GM18519 (cell line): Measurements from ENCODE around the gene OTOG.

ENCODE experiments used
- ATAC-seq: cut with Tn5 transposase; IDR thresholded peaks from one replicate; pipeline ENCODE4 v1.9.1; 2021; ENCODE audit warnings: mild to moderate bottlenecking, moderate library complexity; ENCODE audit not compliant: unreplicated experiment, low FRiP score

Gene OTOG, protein sequence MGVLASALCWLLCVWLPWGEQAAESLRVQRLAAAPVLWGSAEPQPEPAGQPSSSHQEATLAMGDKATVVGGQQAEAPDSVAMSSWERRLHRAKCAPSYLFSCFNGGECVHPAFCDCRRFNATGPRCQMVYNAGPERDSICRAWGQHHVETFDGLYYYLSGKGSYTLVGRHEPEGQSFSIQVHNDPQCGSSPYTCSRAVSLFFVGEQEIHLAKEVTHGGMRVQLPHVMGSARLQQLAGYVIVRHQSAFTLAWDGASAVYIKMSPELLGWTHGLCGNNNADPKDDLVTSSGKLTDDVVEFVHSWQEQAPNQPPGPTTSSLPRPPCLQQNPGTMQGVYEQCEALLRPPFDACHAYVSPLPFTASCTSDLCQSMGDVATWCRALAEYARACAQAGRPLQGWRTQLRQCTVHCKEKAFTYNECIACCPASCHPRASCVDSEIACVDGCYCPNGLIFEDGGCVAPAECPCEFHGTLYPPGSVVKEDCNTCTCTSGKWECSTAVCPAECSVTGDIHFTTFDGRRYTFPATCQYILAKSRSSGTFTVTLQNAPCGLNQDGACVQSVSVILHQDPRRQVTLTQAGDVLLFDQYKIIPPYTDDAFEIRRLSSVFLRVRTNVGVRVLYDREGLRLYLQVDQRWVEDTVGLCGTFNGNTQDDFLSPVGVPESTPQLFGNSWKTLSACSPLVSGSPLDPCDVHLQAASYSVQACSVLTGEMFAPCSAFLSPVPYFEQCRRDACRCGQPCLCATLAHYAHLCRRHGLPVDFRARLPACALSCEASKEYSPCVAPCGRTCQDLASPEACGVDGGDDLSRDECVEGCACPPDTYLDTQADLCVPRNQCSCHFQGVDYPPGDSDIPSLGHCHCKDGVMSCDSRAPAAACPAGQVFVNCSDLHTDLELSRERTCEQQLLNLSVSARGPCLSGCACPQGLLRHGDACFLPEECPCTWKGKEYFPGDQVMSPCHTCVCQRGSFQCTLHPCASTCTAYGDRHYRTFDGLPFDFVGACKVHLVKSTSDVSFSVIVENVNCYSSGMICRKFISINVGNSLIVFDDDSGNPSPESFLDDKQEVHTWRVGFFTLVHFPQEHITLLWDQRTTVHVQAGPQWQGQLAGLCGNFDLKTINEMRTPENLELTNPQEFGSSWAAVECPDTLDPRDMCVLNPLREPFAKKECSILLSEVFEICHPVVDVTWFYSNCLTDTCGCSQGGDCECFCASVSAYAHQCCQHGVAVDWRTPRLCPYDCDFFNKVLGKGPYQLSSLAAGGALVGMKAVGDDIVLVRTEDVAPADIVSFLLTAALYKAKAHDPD (N-terminal part only)

GRCh38 chr11:17547051-17547577, at the start of gene OTOG:
OTOG (plus strand) TSS chr11:17547259; CDS start chr11:17547373, 114 bp downstream.
- no peak for ATAC-seq

- ATAC-seq, result no peak
Measured at GRCh38 chr11:17498058-17498457, 49.0 kb upstream of the OTOG start.

GRCh38 chr11:17498475-17498874, 48.6 kb upstream of the OTOG start:
- ATAC-seq, result no peak

GRCh38 chr11:17500673-17501072, 46.4 kb upstream of the OTOG start:
- ATAC-seq, result no peak

- no peak for ATAC-seq
Measured at GRCh38 chr11:17502630-17503029, 44.4 kb upstream of the OTOG start.

- no peak for ATAC-seq
Measured at GRCh38 chr11:17504330-17505107, 42.5 kb upstream of the OTOG start.

- ATAC-seq, result no peak
Measured at GRCh38 chr11:17505146-17505545, 41.9 kb upstream of the OTOG start.

DNA sequence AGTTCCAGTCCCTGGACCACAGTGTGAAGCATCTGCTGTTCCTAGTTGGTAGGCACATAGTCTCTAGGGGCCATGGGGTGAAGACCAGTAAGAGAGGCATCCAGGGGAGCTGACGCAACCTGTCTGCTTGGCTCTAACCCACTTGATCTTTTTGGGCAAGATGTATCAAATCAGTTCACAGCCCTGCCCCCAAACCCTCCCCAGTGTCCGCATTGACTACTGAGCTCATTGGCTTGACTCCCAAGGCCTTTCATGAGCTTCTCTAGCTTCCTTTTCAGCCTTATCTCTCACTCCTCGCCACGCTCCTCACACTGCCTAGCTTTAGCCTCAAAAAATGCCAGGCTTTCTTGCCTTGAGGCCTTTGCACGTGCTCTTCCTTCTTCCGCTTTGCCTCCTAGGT, 40.7 kb upstream of the OTOG start:
- ATAC-seq, result no peak

DNA sequence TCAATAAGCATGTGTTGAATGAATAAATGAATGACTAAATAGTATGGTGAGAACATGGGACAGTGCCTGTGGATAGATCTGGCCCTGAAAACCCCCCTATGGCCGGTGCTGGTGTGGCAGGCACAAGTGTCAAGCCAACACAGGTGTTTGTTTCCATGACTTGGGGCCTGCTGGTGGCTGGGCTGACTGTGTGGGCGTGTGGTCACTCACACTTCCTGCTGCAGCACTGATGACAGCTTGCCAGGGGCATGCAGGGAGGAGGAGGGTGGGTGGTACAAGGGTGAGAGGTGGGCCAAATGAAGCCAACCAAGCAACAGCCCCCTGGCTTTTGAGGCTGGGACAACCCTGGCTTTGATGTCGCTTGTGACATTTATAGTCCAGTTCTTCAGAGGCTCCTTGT, 40.1 kb upstream of the OTOG start:
- ATAC-seq, result no peak

GRCh38 chr11:17507773-17508172, 39.3 kb upstream of the OTOG start:
- no peak for ATAC-seq

DNA sequence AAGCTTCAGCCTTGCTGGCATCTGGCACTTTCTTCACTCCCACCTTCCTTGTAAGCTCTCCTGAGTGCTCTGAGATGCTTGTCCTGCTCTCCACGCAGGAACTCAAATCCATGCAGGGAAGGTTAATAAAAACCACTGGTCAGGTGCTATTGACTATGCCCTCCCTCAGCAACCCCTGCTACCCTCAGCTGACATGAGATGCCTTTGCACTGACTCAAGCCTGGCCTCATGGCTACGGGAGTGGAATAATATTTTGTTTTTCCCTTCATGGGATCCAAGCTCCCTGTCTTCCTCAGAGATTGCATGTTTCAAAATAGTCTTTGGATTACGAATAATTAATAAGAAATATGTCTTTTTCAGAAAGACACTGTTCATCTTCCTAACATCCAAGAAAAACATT, 38.8 kb upstream of the OTOG start:
- no peak for ATAC-seq

DNA sequence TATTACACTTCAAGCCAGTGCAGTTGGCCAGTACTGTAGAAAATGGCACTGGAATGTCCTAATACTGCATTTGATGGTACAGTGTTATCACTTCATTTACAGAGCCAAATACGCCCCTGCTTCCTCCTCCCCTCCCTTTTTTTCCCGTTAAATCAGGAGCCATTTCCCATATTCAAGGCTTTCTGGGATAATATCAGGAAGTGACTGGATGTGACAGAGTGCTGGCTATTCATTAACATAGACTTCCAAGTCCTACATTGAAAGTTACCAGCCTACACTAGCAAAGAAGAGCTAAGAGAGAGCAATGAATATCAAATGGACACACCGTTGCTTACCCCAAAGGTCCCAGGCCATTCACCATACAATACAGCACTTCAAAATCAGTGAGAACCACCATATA, 38.3 kb upstream of the OTOG start:
- no peak for ATAC-seq

- no peak for ATAC-seq
Measured at GRCh38 chr11:17510507-17511206, 36.4 kb upstream of the OTOG start.

DNA sequence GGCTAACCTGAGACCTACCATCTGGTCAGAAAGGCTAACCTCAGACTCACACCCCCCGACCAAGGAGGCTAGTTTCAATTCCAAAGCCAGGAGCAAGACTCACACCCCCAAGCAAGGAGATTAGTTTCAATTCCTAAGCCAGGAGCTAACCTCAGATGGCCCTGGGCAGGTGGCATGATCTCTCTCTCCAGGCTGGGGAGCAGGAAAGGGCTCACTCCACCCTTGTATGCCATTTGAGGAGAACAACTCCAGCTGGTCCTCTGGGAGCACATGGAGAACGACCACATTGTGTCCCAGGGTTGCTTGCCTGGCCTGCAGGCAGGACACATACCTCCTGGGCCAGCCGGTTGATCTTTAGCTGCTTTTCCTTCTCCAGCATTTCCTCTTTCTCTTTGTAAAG, 35.5 kb upstream of the OTOG start:
- ATAC-seq, result no peak

GRCh38 chr11:17512101-17512500, 35.0 kb upstream of the OTOG start:
- no peak for ATAC-seq

GRCh38 chr11:17513853-17514252, 33.2 kb upstream of the OTOG start:
- no peak for ATAC-seq

- no peak for ATAC-seq
Measured at GRCh38 chr11:17514476-17514875, 32.6 kb upstream of the OTOG start.

- ATAC-seq, result no peak
Measured at GRCh38 chr11:17515443-17516176, 31.4 kb upstream of the OTOG start.
